GM20431 (cell line): ENCODE data around the gene CENPO.

Source experiments
- in situ Hi-C: fragments of 300-500 bp; cut with MseI, MboI; formaldehyde crosslinking; loops from one replicate; pipeline ENCODE4 v1.15.0; 2020; ENCODE audit warnings: low sequenced_read_pairs; ENCODE audit not compliant: unreplicated experiment

Gene CENPO

DNA sequence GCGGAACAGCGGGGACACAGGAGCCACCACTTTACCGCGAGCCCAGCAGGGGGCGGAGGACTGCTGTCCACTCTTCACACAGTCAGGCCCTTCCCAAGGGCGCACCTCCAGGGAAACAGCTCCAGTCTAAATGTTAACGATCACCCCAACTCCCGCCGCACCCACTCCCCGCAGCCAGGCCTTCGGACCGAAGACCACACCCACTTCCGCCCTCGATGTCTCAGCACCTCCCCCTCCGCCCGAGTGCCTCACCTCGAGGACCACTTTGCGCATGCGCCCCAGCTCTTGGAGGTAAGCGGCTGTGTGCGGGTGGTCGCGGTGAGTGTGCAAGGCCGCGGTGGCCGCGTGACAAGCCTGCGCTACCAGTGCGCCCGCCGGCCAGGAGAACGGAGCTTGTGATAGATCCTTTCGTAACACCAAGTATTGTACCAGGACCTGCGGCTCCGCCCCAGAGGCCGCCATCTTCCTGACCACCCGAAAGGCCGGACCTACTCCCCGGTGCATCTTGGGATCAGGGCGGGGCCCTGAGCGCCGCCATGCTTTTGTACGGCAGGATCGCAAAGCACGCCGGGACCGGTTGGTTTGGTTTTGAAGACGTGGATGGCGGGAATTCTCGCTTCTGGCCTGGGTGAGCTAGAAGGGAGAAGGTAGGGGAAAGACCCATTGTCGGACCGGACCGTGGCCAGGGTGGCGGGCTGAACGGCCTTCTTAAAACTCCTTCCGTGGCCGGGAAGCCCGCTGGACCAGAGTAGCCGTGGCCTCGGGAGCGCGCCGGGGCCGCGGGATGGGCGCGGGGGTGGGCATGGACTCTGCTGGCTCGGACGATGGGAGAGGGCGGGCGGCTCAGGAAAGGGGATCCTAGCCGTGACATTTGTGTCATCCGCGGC, at the start of gene CENPO, which contains the start of gene PTRHD1:
Gene CENPO, plus strand, starts transcription at position 552 of the 887 bp plus-strand sequence. CDS start 495 bp downstream, outside the sequence.
Gene PTRHD1, minus strand, starts transcription at position 518 of the 887 bp plus-strand sequence. Its CDS starts 14 bp downstream, at position 504.
- in situ Hi-C loops: no loop called here

DNA sequence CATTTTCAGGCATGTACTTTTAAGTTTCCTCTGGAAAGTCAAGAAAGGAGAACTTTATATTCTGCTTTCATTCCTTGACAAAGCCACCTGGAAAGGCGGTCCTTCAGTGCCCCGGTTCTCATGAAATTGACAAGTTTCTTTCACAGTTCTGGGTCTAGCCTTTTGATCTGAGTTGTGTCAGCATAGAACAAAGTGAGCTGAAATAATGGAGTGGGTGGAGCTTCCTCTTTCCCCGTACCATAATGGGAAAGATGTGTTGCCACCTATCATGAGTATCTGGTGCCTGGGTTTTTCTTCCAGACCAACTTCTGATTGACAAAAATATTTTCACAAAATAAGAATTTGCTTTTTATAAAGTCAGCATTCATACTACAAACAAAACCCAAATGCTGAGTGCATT, 49.3 kb upstream of the CENPO start:
- in situ Hi-C loops: no loop called here

- in situ Hi-C loops: no loop called here
These were observed 48.9 kb upstream of the CENPO start for GRCh38 chr2:24744356-24744755.

DNA sequence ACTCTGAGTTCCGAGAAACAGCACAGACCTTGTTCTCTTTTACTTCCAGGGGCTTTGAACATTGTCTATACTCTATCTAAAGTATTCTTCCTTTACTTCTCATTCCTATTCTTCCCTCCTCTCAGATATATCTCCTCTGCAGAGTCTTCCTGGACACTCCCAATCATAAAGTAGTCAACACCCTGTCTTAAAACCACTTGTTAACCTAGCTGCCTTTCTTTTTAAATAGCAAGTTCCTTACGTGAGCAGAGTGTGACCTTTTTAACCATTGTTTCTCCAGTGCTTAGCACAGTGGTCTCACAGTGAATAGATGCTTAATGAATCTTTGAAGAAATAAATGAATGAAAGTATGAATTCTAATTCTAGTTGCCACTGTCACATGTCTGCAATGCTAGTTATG, 47.4 kb upstream of the CENPO start:
- in situ Hi-C loops: no loop called here

GRCh38 chr2:24747299-24747698, 45.9 kb upstream of the CENPO start:
- in situ Hi-C loops: no loop called here

DNA sequence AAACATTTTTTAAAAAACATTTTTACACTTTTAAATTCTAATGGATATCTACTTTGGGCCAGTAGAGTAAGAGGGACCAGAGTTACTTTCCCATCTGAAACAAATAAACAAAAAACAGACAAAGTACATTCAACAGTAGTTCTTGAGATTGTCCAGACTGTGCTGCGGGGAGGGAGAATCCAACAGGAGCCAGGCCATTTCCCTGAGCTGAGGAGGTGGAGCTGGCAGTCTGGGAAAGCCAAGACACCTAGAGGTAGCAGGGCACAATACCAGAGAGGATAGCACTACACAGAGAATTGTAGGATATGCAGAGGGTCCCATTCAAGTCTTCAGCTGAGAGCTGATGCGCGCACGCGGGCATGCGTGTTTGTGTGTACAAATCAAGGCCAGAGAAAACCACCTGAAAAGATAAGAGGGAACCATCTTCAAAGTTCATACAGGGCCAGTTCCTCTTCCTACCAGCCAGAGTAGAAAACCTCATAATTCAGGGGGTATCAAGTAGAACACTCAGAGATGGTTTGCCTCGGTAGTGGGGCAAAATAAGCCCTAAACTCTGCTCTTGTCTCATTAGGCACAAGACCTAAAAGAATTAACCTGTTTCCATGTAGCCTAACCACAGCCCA, 44.0 kb upstream of the CENPO start:
- in situ Hi-C loops: no loop called here

- in situ Hi-C loops: no loop called here
These were observed 38.1 kb upstream of the CENPO start for GRCh38 chr2:24754985-24755705.

DNA sequence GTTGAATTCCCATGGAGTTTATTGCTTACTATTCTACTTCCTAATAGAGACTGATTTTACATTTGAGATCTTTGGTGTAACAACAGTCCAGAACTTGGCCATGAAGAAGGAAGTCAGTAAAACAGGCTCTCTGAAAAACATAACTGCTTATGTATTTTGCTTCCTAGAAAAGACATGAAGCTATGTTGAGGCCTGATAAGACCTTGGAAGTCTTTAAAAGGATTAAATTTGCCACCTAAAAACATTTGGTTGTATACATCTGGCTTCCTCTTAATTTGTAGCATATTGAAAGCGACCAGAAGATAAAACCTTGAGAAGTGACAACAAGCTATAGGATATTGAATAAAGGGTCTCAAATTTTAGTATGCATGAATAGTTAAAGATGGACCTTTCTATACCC, 36.4 kb upstream of the CENPO start:
- in situ Hi-C loops: no loop called here

GRCh38 chr2:24761866-24762265, 31.4 kb upstream of the CENPO start:
- in situ Hi-C loops: no loop called here

- in situ Hi-C loops: no loop called here
These were observed 30.7 kb upstream of the CENPO start for GRCh38 chr2:24762518-24762917.

DNA sequence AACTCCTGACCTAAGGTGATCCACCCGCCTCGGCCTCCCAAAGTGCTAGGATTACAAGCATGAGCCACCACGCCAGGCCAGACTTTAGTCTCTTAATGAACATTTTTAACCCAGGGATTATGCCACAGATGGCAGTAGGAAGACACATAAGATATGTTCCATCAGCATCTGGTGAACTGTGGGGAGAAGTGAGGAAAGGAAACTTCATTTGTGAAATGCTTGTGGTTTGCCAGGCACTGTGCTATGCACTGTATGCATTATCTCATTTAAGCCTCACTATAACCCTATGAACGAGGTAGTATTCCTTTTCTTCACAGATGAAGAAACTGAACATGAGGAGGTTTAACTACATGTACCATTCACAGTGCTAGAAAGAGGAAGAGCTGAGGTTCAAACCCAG, 29.4 kb upstream of the CENPO start:
- in situ Hi-C loops: no loop called here

DNA sequence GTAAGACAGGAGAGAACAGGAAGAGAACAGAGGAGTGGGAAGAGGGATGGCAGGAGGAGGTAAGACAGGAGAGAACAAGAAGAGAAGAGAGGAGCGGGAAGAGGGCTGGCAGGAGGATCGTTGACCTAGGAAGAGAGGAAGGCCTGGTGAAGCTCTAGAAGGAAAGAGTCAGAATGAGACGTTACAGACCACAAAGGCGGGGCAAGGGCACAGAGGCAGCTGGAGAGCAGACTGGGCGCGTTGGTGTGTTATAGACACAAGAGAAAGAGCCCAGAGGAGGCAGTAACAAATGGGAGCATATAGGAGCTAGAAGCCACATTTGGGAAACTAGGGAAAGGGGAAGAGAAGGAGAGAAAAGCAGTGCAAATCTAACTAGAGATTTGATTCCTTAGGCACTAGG, 26.6 kb upstream of the CENPO start:
- in situ Hi-C loops: no loop called here

DNA sequence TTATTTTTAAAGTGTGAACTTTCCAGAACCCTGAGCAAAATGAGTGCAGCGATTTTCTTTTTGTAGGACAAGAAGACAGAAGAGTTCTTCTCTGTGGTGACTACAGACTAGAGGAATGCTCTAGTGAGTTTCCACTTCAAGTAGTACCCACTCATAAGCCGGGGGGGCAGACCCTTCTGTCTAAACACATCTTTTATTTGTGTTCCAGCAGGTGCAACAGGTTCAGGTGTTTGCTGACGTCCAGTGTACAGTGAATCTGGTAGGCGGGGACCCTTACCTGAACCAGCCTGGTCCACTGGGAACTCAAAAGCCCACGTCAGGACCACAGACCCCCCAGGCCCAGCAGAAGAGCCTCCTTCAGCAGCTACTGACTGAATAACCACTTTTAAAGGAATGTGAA, 25.2 kb upstream of the CENPO start:
- in situ Hi-C loops: no loop called here

DNA sequence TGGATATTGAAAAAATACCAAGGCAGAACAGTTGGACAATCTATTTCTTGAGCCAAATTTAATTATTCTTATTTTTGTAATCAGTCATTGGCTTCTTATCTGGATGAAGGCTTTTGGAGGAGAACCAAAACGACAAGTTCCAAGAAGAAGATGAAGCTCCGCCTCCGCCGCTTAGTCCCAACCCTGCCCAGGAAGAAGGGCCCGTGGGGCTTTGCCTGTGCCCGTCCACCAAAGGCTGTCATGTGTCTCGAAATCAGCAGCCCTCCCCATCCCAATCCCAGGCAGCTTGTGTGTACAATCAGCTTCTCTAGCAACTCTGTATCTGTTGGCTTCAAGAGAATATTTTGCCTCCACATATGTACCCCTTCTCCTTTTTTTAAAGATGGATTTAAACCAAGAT, 24.6 kb upstream of the CENPO start:
- in situ Hi-C loops: no loop called here

GRCh38 chr2:24771061-24771460, 22.2 kb upstream of the CENPO start:
- in situ Hi-C loops: no loop called here

DNA sequence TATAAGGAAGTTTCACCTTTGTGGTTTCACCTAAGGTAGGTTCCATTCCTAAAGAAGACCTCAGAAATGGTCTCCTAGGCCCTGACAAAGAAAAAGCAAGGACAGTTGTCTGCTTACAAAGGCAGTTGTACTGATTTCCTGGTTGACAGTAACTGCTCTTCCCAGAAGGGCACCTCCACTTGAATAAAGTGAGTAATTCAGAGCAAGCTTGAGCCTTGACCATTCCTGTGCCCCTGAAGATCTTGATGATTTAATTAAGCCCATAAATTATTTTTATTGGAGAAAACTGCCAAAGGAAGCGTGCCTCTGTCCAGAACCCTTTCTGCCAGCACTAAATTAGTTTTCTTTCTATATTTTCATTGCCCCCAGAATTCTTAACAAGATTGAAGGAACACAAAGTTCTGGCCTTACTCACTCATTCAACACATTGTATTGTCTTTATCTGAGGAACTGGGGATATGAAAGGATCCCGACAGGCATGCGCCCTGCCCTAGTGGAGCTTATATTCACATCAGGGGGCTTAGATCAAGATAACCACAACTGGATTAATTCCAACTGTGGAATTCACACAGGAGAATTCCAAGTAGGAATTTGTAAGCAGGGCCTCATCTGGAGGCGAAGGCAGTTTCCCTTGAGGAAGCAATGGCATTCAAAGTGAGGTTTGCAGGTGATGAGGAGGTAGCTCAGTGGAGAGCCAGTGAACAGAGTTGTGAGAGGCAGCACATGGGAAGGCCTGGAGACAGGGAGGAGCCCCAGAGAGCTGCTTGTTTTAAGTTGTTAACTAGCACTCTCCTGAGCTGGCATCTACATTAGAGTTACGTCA, 21.2 kb upstream of the CENPO start:
- in situ Hi-C loops: no loop called here

DNA sequence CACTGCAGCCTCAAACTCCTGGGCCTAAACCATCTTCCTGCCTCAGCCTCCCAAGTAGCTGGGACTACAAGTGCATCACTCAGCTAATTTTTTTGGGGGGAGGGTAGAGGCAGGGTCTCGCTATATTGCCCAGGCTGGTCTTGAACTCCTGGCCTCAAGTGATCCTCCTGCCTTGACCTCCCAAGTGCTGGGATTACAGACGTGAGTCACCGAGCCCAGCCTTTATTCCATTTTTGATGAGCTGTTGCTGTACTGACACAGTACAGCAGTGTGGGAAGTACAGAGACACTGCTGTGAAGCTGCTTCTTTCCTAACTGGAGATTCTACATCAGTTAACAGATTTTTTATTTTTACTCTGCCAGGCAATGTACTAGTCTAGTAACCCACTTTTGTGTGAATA, 18.9 kb upstream of the CENPO start:
- in situ Hi-C loops: no loop called here

GRCh38 chr2:24779116-24779515, 14.1 kb upstream of the CENPO start:
- in situ Hi-C loops: no loop called here

GRCh38 chr2:24783641-24784040, 9.6 kb upstream of the CENPO start:
- in situ Hi-C loops: no loop called here
